ENCODE measurements around the gene KCNE4.

DNA sequence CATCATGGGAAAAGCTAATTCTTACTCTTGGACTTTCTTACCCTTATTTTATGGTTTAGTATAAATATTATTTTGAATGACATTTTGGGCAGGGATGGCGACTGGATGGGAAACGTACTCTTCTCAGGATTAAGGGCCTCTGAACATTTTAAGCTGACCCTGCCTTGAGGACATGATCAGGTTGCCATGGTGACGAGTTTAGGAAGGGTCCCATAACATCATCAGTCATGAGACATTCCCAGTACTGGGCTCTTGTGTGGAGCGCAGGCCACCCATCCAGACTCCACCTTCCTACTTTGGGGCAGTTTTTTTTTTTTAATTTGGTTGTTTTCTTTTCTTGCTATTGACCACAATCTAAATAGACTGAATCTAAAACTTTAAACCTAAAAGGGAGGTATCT lies 40.7 kb downstream of the KCNE4 start:
- TF ChIP-seq EZH2 (IDR thresholded peaks at IDR 0.05; ENCODE audit: borderline replicate concordance, insufficient read depth, low read length, poor library complexity, severe bottlenecking), result no peak
- TF ChIP-seq, protein P1, sequence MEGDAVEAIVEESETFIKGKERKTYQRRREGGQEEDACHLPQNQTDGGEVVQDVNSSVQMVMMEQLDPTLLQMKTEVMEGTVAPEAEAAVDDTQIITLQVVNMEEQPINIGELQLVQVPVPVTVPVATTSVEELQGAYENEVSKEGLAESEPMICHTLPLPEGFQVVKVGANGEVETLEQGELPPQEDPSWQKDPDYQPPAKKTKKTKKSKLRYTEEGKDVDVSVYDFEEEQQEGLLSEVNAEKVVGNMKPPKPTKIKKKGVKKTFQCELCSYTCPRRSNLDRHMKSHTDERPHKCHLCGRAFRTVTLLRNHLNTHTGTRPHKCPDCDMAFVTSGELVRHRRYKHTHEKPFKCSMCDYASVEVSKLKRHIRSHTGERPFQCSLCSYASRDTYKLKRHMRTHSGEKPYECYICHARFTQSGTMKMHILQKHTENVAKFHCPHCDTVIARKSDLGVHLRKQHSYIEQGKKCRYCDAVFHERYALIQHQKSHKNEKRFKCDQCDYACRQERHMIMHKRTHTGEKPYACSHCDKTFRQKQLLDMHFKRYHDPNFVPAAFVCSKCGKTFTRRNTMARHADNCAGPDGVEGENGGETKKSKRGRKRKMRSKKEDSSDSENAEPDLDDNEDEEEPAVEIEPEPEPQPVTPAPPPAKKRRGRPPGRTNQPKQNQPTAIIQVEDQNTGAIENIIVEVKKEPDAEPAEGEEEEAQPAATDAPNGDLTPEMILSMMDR (IDR thresholded peaks at IDR 0.05; ENCODE audit: poor library complexity, severe bottlenecking), result no peak
- TF ChIP-seq, protein P2, sequence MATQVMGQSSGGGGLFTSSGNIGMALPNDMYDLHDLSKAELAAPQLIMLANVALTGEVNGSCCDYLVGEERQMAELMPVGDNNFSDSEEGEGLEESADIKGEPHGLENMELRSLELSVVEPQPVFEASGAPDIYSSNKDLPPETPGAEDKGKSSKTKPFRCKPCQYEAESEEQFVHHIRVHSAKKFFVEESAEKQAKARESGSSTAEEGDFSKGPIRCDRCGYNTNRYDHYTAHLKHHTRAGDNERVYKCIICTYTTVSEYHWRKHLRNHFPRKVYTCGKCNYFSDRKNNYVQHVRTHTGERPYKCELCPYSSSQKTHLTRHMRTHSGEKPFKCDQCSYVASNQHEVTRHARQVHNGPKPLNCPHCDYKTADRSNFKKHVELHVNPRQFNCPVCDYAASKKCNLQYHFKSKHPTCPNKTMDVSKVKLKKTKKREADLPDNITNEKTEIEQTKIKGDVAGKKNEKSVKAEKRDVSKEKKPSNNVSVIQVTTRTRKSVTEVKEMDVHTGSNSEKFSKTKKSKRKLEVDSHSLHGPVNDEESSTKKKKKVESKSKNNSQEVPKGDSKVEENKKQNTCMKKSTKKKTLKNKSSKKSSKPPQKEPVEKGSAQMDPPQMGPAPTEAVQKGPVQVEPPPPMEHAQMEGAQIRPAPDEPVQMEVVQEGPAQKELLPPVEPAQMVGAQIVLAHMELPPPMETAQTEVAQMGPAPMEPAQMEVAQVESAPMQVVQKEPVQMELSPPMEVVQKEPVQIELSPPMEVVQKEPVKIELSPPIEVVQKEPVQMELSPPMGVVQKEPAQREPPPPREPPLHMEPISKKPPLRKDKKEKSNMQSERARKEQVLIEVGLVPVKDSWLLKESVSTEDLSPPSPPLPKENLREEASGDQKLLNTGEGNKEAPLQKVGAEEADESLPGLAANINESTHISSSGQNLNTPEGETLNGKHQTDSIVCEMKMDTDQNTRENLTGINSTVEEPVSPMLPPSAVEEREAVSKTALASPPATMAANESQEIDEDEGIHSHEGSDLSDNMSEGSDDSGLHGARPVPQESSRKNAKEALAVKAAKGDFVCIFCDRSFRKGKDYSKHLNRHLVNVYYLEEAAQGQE (IDR thresholded peaks at IDR 0.05; ENCODE audit: borderline replicate concordance), result no peak
- TF ChIP-seq POLR2AphosphoS5 (IDR thresholded peaks at IDR 0.05), result no peak
- no peak for TF ChIP-seq EP300 (conservative IDR thresholded peaks at IDR 0.05; ENCODE audit: poor library complexity, severe bottlenecking)
- TF ChIP-seq MXI1 (conservative IDR thresholded peaks at IDR 0.05; ENCODE audit: poor library complexity, severe bottlenecking), result no peak
- no peak for TF ChIP-seq RAD21 (conservative IDR thresholded peaks at IDR 0.05)
